Measurements from ENCODE around the gene PPP2R5A. TPM values are rescaled to one million over a fixed set of nuclear protein-coding genes. Genes with fewer than 3 reads are reported as not detected.

PPP2R5A gene
- total and polyA plus RNA-seq, 2 of the 8 experiments (the other 6 are each of a cell fraction or from before 2014, with no cell fraction given) = 14.6 to 36.3 TPM

DNA sequence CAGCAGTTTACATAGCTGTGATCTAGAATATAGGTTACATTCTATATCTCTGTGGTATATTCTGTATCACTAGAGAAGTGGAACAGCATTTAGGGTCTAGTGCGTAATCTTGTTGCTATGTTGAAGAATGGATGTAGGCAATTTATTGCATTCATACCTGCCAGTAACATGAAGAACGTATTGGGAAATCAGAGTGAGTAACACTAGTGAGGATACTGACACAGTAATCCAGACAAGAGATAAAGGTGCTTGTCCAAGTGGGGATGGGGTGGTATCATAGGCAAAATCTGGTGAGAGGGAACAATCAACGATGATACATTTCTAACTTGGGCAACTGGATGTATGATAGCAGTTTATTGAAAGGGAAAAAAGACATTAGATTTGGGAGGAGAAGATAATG lies 9.8 kb downstream of the PPP2R5A start (continued):
- TF ChIP-seq, protein P1, sequence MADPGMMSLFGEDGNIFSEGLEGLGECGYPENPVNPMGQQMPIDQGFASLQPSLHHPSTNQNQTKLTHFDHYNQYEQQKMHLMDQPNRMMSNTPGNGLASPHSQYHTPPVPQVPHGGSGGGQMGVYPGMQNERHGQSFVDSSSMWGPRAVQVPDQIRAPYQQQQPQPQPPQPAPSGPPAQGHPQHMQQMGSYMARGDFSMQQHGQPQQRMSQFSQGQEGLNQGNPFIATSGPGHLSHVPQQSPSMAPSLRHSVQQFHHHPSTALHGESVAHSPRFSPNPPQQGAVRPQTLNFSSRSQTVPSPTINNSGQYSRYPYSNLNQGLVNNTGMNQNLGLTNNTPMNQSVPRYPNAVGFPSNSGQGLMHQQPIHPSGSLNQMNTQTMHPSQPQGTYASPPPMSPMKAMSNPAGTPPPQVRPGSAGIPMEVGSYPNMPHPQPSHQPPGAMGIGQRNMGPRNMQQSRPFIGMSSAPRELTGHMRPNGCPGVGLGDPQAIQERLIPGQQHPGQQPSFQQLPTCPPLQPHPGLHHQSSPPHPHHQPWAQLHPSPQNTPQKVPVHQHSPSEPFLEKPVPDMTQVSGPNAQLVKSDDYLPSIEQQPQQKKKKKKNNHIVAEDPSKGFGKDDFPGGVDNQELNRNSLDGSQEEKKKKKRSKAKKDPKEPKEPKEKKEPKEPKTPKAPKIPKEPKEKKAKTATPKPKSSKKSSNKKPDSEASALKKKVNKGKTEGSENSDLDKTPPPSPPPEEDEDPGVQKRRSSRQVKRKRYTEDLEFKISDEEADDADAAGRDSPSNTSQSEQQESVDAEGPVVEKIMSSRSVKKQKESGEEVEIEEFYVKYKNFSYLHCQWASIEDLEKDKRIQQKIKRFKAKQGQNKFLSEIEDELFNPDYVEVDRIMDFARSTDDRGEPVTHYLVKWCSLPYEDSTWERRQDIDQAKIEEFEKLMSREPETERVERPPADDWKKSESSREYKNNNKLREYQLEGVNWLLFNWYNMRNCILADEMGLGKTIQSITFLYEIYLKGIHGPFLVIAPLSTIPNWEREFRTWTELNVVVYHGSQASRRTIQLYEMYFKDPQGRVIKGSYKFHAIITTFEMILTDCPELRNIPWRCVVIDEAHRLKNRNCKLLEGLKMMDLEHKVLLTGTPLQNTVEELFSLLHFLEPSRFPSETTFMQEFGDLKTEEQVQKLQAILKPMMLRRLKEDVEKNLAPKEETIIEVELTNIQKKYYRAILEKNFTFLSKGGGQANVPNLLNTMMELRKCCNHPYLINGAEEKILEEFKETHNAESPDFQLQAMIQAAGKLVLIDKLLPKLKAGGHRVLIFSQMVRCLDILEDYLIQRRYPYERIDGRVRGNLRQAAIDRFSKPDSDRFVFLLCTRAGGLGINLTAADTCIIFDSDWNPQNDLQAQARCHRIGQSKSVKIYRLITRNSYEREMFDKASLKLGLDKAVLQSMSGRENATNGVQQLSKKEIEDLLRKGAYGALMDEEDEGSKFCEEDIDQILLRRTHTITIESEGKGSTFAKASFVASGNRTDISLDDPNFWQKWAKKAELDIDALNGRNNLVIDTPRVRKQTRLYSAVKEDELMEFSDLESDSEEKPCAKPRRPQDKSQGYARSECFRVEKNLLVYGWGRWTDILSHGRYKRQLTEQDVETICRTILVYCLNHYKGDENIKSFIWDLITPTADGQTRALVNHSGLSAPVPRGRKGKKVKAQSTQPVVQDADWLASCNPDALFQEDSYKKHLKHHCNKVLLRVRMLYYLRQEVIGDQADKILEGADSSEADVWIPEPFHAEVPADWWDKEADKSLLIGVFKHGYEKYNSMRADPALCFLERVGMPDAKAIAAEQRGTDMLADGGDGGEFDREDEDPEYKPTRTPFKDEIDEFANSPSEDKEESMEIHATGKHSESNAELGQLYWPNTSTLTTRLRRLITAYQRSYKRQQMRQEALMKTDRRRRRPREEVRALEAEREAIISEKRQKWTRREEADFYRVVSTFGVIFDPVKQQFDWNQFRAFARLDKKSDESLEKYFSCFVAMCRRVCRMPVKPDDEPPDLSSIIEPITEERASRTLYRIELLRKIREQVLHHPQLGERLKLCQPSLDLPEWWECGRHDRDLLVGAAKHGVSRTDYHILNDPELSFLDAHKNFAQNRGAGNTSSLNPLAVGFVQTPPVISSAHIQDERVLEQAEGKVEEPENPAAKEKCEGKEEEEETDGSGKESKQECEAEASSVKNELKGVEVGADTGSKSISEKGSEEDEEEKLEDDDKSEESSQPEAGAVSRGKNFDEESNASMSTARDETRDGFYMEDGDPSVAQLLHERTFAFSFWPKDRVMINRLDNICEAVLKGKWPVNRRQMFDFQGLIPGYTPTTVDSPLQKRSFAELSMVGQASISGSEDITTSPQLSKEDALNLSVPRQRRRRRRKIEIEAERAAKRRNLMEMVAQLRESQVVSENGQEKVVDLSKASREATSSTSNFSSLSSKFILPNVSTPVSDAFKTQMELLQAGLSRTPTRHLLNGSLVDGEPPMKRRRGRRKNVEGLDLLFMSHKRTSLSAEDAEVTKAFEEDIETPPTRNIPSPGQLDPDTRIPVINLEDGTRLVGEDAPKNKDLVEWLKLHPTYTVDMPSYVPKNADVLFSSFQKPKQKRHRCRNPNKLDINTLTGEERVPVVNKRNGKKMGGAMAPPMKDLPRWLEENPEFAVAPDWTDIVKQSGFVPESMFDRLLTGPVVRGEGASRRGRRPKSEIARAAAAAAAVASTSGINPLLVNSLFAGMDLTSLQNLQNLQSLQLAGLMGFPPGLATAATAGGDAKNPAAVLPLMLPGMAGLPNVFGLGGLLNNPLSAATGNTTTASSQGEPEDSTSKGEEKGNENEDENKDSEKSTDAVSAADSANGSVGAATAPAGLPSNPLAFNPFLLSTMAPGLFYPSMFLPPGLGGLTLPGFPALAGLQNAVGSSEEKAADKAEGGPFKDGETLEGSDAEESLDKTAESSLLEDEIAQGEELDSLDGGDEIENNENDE (IDR thresholded peaks at IDR 0.05; ENCODE audit: insufficient replicate concordance, low read length) = no peak
- no peak for TF ChIP-seq TAF7 (optimal IDR thresholded peaks at IDR 0.05; ENCODE audit: borderline replicate concordance, low read depth, low read length)
- no peak for TF ChIP-seq NANOG (IDR thresholded peaks at IDR 0.05; ENCODE audit: insufficient read depth, low read depth, low read length, poor library complexity, severe bottlenecking)
- no peak for TF ChIP-seq MAFK (IDR thresholded peaks at IDR 0.05; ENCODE audit: low read depth, low read length)
- TF ChIP-seq TEAD4 (IDR thresholded peaks at IDR 0.05; ENCODE audit: low read depth, low read length) = no peak
